NAMALWA (cell line): Measurements from ENCODE around the gene DDX56.
A peak's percentile ranks its signal among the peaks of the same experiment; 100 is the strongest.

ENCODE experiments used
- DNase-seq: peaks from one replicate; pipeline ENCODE4 v3.0.0-alpha.2; 2015; ENCODE audit warnings: low spot score

DDX56 gene, protein sequence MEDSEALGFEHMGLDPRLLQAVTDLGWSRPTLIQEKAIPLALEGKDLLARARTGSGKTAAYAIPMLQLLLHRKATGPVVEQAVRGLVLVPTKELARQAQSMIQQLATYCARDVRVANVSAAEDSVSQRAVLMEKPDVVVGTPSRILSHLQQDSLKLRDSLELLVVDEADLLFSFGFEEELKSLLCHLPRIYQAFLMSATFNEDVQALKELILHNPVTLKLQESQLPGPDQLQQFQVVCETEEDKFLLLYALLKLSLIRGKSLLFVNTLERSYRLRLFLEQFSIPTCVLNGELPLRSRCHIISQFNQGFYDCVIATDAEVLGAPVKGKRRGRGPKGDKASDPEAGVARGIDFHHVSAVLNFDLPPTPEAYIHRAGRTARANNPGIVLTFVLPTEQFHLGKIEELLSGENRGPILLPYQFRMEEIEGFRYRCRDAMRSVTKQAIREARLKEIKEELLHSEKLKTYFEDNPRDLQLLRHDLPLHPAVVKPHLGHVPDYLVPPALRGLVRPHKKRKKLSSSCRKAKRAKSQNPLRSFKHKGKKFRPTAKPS

DNA sequence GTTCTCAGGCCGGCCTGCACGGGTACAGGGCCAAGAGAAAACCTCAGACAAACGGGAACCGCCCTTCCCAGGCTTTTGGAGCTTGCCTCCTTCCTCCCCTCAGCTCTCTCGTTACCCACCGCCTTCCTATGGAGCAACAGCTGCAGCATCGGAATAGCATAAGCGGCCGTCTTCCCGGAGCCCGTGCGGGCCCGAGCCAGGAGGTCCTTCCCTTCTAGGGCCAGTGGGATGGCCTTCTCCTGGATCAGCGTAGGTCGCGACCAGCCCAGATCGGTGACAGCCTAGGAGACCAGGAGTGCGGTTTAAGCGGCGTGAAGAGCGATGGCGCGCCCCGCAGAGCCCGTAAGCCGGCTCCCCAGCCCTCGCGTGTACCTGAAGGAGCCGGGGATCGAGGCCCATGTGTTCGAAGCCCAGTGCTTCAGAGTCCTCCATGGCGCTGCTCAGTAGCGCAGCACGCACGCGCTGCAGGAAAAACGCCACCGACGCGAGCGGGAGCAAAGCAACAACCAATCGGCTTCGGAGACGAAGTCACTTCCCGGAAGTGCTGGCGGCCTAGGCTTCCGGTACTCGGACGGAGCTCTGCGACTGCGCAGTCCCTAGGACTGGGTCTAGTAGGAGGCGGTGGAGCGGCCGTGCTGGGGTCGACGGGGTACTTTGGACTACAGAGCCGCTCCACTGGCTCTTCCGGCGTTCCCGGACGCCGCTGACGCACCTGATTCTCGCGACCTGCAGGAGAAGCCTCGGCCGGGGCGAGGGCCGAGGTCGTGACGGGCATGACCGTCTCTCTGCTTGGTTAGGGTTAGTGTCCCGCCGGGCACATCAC lies at the start of gene DDX56:
DDX56 (minus strand) TSS at position 445 of the 823 bp plus-strand sequence; CDS start at position 432, 13 bp downstream.
- peak; percentile 98 for DNase-seq

GRCh38 chr7:44622342-44623151 lies 48.8 kb upstream of the DDX56 start:
- DNase-seq = no peak

- DNase-seq = no peak
These were observed 48.0 kb upstream of the DDX56 start for GRCh38 chr7:44621750-44622103.

GRCh38 chr7:44621034-44621749 lies 47.5 kb upstream of the DDX56 start:
- no peak for DNase-seq

DNA sequence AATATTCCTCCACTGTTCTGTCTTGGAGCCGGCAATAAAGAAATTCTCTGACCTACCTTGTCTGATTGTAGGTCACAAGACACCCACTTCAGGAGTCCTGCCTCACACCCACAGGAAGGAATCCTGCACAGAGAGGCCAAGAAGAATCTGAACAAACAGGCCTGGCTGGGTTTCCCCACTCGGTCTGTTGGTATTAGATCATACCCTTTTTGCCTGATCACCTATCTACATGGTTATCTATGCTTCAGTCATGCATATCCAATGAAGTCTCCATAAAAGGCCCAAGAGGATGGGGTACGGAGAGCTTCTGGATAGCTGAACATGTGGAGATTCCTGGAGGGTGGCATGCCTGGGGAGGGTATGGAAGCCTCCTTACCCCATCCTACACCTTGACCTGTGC lies 45.0 kb upstream of the DDX56 start:
- DNase-seq = no peak

GRCh38 chr7:44618045-44618444 lies 44.3 kb upstream of the DDX56 start:
- no peak for DNase-seq

DNA sequence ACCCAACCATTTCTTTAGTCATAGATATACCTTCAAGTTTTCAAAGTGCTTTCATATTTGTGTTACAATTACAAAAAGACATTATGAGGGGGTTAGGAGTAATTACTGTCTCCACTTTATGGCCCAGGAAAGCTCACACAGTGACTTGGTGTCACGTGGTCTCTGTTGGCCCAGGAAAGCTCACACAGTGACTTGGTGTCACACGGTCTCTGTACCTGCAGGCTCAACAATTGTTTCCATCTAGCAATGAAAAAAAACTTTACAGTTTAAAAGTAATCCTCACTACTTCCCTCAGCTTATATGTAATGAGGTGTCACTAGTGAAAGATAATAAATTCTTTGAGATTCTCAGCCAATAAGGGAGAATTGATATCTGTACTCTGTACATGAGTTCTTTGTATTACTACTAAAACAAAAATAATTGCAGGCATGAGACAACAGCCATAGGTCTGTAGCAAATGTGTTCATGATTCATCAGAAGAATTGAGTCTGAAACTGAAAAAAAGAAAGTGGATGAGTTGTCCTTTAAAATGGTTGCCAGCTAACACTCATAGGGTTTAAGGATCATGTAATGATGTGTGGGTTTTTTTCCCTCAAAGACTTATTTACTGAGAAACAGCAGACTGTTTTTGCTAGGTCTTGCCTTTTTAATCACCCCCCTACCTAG lies 43.6 kb upstream of the DDX56 start:
- no peak for DNase-seq

DNA sequence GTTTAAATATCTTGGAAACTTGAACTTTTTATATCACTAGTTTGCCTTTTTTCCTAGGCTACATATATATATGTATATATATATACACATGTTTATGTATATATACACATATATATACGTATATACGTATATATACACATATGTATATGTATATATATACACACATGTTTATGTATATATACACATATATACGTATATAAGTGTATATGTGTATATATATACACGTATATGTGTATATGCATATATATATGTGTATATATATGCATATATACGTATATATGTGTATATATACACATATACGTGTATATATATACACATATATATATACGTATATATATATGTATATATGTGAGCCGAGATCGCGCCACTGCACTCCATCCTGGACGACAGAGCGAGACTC lies 42.8 kb upstream of the DDX56 start:
- no peak for DNase-seq

- DNase-seq = no peak
These were observed 42.1 kb upstream of the DDX56 start for GRCh38 chr7:44615793-44616192.

GRCh38 chr7:44615149-44615611 lies 41.5 kb upstream of the DDX56 start:
- no peak for DNase-seq

GRCh38 chr7:44609829-44610228 lies 36.1 kb upstream of the DDX56 start:
- DNase-seq = no peak

DNA sequence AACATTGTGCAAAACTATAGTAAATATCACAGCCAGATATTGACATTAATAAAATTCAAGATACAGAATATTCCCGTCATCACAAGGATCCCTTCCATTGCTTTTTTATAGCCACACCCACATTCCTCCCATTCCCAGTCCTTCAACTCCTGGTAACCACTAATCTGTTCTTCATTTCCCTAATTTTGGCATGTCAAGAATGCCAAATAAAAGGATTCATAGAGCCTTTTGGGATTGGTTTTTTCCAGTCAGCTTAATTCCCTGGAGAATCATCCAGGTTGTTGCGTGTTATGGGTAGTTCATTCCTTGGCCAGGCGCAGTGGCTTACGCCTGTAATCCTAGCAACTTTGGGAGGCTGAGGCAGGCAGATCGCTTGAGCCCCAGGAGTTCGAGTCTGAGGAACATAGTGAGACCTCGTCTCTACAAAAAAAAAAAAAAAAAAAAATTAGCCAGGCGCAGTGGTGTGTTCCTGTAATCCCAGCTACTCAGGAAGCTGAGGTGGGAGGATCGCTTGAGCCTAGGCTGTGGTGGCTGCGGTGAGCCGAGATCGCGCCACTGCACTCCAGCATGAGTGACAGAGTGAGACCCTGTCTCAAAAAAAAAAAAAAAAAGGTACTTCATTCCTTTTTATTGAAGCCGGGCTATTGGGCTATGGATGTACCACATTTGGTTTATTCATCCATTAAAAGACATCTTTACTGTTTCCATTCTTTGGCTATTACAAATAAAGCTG lies 35.4 kb upstream of the DDX56 start:
- DNase-seq = no peak

GRCh38 chr7:44607141-44608068 lies 33.7 kb upstream of the DDX56 start:
- DNase-seq = no peak

- peak; percentile 99 for DNase-seq
These were observed 32.8 kb upstream of the DDX56 start, which contains the start of gene OGDH for GRCh38 chr7:44606341-44607140. OGDH (plus strand) TSS chr7:44606627; CDS start chr7:44624344, 17,717 bp downstream.

GRCh38 chr7:44604941-44605340 lies 31.2 kb upstream of the DDX56 start:
- no peak for DNase-seq

DNA sequence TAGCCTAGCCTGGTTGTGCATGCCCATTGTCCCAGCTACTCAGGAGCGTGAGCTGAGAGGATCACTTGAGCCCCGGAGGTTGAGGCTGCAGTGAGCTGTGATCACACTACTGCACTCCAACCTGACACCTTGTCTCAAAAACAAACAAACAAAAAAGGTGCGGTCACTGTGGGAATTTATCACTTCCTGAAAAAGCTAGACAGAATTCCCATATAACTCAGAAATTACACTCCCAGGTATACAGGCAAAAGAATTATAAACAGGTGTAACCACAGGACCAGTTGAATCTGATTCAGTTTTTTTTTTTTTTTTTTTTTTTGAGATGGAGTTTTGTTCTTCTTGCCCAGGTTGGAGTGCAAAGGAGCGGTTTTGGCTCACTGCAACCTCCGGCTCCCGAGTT lies 29.5 kb upstream of the DDX56 start:
- no peak for DNase-seq

- no peak for DNase-seq
These were observed 28.8 kb upstream of the DDX56 start for GRCh38 chr7:44602576-44602910.

- DNase-seq = no peak
These were observed 25.5 kb upstream of the DDX56 start for GRCh38 chr7:44599222-44599621.
